HCT116 (cell line): ENCODE data around the gene KMT5C.

Experiments
- CBX3 ChIP-seq: IDR thresholded peaks from 2 replicates; pipeline ENCODE4 v1.6.1; 2012; ENCODE audit warnings: low read depth
- EZH2 ChIP-seq: fragments of 200-600 bp; sonication (generic); IDR thresholded peaks from 2 replicates; pipeline ENCODE4 v1.6.1; 2017; ENCODE audit warnings: antibody characterized with exemption, mixed run types
- EZH2phosphoT487 ChIP-seq: fragments of 200-600 bp; IDR thresholded peaks from 2 replicates; pipeline ENCODE4 v1.6.1; 2018; ENCODE audit warnings: antibody characterized with exemption, borderline replicate concordance
- JUND ChIP-seq: IDR thresholded peaks from 2 replicates; pipeline ENCODE4 v1.6.1; 2012
- POLR2A ChIP-seq: IDR thresholded peaks from 2 replicates; pipeline ENCODE4 v1.7.0; 2011; ENCODE audit warnings: borderline replicate concordance; ENCODE audit not compliant: insufficient read depth, insufficient read length; ENCODE audit errors: extremely low read depth
- POLR2AphosphoS5 ChIP-seq: IDR thresholded peaks from 2 replicates; pipeline ENCODE4 v1.6.1; 2011; ENCODE audit warnings: mild to moderate bottlenecking, low read depth, low read length, moderate library complexity
- RAD21 ChIP-seq: IDR thresholded peaks from 2 replicates; pipeline ENCODE4 v1.6.1; 2012; ENCODE audit warnings: low read depth, mild to moderate bottlenecking
- SP1 ChIP-seq: IDR thresholded peaks from 2 replicates; pipeline ENCODE4 v1.6.1; 2012; ENCODE audit warnings: low read depth
- SRF ChIP-seq: IDR thresholded peaks from 2 replicates; pipeline ENCODE4 v1.6.1; 2012; ENCODE audit warnings: low read depth
- TCF7L2 ChIP-seq: IDR thresholded peaks from 2 replicates; pipeline ENCODE4 v1.7.0; 2011; ENCODE audit warnings: borderline replicate concordance, inconsistent platforms; ENCODE audit not compliant: insufficient read depth, insufficient read length; ENCODE audit errors: extremely low read depth
- TF ChIP-seq, protein P1 (sequence below), 3 experiments: fragments of 200-600 bp in 1 of 3; sonication (generic) in 1 of 3; IDR thresholded peaks in 2 of 3; conservative IDR thresholded peaks in 1 of 3; 2 replicates each; pipeline ENCODE4 v1.5.1; 2012 to 2017; ENCODE audit warnings: low read depth in 2 of 3, low read length in 2 of 3, antibody characterized with exemption in 1 of 3, borderline replicate concordance in 1 of 3, control low read depth in 1 of 3, mild to moderate bottlenecking in 1 of 3, mixed read lengths in 1 of 3, mixed run types in 1 of 3, moderate library complexity in 1 of 3; ENCODE audit not compliant: insufficient read depth in 1 of 3
- TF ChIP-seq, protein P2 (sequence below): IDR thresholded peaks from 2 replicates; pipeline ENCODE4 v1.6.1; 2012
- TF ChIP-seq, protein P3 (sequence below): IDR thresholded peaks from 2 replicates; pipeline ENCODE4 v1.6.1; 2012

DNA sequence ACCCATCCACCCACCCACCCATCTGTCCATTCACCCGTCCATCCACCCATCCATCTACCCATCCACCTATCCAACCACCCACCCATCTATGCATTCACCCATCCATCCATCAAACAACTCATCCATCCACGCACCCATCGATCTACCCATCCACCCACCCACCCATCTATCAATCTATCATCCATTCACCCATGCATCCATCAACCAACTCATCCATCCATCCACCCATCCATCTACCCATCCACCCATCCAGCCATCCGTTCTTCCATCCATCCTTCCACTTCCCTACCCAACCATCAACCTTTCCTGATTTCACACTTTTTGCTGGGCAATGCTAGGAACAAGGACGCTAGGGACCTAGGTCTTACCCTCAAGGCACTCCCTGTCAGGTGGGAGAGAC is 42.3 kb downstream of the KMT5C start:
- TF ChIP-seq, protein P1, sequence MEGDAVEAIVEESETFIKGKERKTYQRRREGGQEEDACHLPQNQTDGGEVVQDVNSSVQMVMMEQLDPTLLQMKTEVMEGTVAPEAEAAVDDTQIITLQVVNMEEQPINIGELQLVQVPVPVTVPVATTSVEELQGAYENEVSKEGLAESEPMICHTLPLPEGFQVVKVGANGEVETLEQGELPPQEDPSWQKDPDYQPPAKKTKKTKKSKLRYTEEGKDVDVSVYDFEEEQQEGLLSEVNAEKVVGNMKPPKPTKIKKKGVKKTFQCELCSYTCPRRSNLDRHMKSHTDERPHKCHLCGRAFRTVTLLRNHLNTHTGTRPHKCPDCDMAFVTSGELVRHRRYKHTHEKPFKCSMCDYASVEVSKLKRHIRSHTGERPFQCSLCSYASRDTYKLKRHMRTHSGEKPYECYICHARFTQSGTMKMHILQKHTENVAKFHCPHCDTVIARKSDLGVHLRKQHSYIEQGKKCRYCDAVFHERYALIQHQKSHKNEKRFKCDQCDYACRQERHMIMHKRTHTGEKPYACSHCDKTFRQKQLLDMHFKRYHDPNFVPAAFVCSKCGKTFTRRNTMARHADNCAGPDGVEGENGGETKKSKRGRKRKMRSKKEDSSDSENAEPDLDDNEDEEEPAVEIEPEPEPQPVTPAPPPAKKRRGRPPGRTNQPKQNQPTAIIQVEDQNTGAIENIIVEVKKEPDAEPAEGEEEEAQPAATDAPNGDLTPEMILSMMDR (IDR thresholded peaks at IDR 0.05 in 2 of 3, conservative IDR thresholded peaks at IDR 0.05 in 1 of 3; ENCODE audit: borderline replicate concordance in 1 of 3, insufficient read depth in 1 of 3, low read depth in 2 of 3, low read length in 2 of 3), result no peak
- TF ChIP-seq POLR2A (no peak), EZH2 (no peak), EZH2phosphoT487 (no peak), POLR2AphosphoS5 (no peak), SP1 (no peak), CBX3 (no peak), JUND (no peak), SRF (no peak), TCF7L2 (no peak), RAD21 (no peak)
- TF ChIP-seq, protein P2, sequence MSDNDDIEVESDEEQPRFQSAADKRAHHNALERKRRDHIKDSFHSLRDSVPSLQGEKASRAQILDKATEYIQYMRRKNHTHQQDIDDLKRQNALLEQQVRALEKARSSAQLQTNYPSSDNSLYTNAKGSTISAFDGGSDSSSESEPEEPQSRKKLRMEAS, result no peak
- TF ChIP-seq, protein P3, sequence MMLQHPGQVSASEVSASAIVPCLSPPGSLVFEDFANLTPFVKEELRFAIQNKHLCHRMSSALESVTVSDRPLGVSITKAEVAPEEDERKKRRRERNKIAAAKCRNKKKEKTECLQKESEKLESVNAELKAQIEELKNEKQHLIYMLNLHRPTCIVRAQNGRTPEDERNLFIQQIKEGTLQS, result no peak
